ENCODE results near the gene SLC52A3.

Gene SLC52A3

GRCh38 chr20:710780-711450 lies 57.4 kb downstream of the SLC52A3 start:
- DNase-seq (ENCODE audit: low read depth): no peak
- no peak overlapping the region for H3K4me3 ChIP-seq (ENCODE audit: low read depth, low read length)
- no peak for TF ChIP-seq CTCF (IDR thresholded peaks at IDR 0.05; ENCODE audit: control insufficient read depth, extremely low read depth, insufficient read depth)
